Skin epidermis (tissue), 12 donors: ENCODE measurements around the gene RUNX1.

Experiments
- H3K27ac ChIP-seq, 21 experiments: fragments of 200-600 bp; sonication (generic) in 11 of 21; one replicate each; pipeline ENCODE4 v1.5.0; 2020; ENCODE audit warnings: mild to moderate bottlenecking in 3 of 21, inconsistent platforms in 2 of 21, moderate library complexity in 2 of 21
- H3K4me3 ChIP-seq, 7 experiments: fragments of 200-600 bp; sonication (generic) in 2 of 7; one replicate each; pipeline ENCODE4 v1.5.0; 2020; ENCODE audit warnings: inconsistent platforms in 2 of 7, mild to moderate bottlenecking in 2 of 7, moderate library complexity in 1 of 7

RUNX1 gene

GRCh38 chr21:34861258-34861657 is 187.8 kb downstream of the RUNX1 start:
- Histone ChIP-seq H3K27ac (no peak overlapping the region), H3K4me3 (no peak overlapping the region)

- no peak overlapping the region for H3K4me3 ChIP-seq
- no peak overlapping the region for H3K27ac ChIP-seq
These were observed 189.0 kb downstream of the RUNX1 start for GRCh38 chr21:34859976-34860653.

GRCh38 chr21:34858559-34858958 is 190.5 kb downstream of the RUNX1 start:
- Histone ChIP-seq H3K27ac (no peak overlapping the region), H3K4me3 (no peak overlapping the region)

GRCh38 chr21:34857874-34858273 is 191.2 kb downstream of the RUNX1 start:
- Histone ChIP-seq H3K4me3 (no peak overlapping the region), H3K27ac (peak overlapping the region in 1 of 21 experiments; percentile 7)

- Histone ChIP-seq H3K27ac (no peak overlapping the region), H3K4me3 (no peak overlapping the region)
These were observed 191.9 kb downstream of the RUNX1 start for GRCh38 chr21:34857122-34857713.

GRCh38 chr21:34852448-34852847 is 196.7 kb downstream of the RUNX1 start:
- H3K27ac ChIP-seq = no peak overlapping the region
- H3K4me3 ChIP-seq = no peak overlapping the region

GRCh38 chr21:34850166-34850690 is 198.9 kb downstream of the RUNX1 start:
- no peak overlapping the region for H3K4me3 ChIP-seq
- no peak overlapping the region for H3K27ac ChIP-seq

- peak overlapping the region in 14 of 21 experiments; percentile 18 to 76 (median 50) for H3K27ac ChIP-seq
These were observed 202.4 kb downstream of the RUNX1 start for GRCh38 chr21:34846601-34847112.

GRCh38 chr21:34845521-34846451 is 203.3 kb downstream of the RUNX1 start:
- peak overlapping the region in 17 of 21 experiments; percentile 20 to 76 (median 51) for H3K27ac ChIP-seq
- no peak overlapping the region for H3K4me3 ChIP-seq

More at GRCh38 chr21:34846601-34847112, 202.4 kb downstream of the RUNX1 start:
- H3K4me3 ChIP-seq = no peak overlapping the region

- H3K4me3 ChIP-seq = no peak overlapping the region
- peak overlapping the region in 16 of 21 experiments; percentile 20 to 76 (median 52) for H3K27ac ChIP-seq
These were observed 204.2 kb downstream of the RUNX1 start for GRCh38 chr21:34844924-34845238.

GRCh38 chr21:34844013-34844923 is 204.8 kb downstream of the RUNX1 start:
- Histone ChIP-seq H3K27ac (peak overlapping the region in 16 of 21 experiments; percentile 1 to 76 (median 54)), H3K4me3 (no peak overlapping the region)

- Histone ChIP-seq H3K4me3 (no peak overlapping the region), H3K27ac (peak overlapping the region in 9 of 21 experiments; percentile 3 to 76 (median 67))
These were observed 205.5 kb downstream of the RUNX1 start for GRCh38 chr21:34843562-34843961.

GRCh38 chr21:34841154-34841553 is 207.9 kb downstream of the RUNX1 start:
- Histone ChIP-seq H3K27ac (peak overlapping the region in 2 of 21 experiments; percentile 43 to 47), H3K4me3 (no peak overlapping the region)

GRCh38 chr21:34840693-34841092 is 208.4 kb downstream of the RUNX1 start:
- peak overlapping the region in 2 of 21 experiments; percentile 43 to 47 for H3K27ac ChIP-seq
- no peak overlapping the region for H3K4me3 ChIP-seq

- H3K27ac ChIP-seq = peak overlapping the region in 1 of 21 experiments; percentile 46
- no peak overlapping the region for H3K4me3 ChIP-seq
These were observed 209.9 kb downstream of the RUNX1 start for GRCh38 chr21:34838956-34839820.

GRCh38 chr21:34836933-34837505 is 212.1 kb downstream of the RUNX1 start:
- Histone ChIP-seq H3K27ac (peak overlapping the region in 16 of 21 experiments; percentile 12 to 81 (median 68)), H3K4me3 (no peak overlapping the region)

GRCh38 chr21:34836103-34836932 is 212.8 kb downstream of the RUNX1 start:
- no peak overlapping the region for H3K4me3 ChIP-seq
- peak overlapping the region in 19 of 21 experiments; percentile 2 to 81 (median 65) for H3K27ac ChIP-seq
